Activated effector memory CD4-positive, alpha-beta T cell treated with anti-CD3 and anti-CD28 coated beads, Interleukin-2, amount 50 U/mL, for 16 hours (primary cell): ENCODE measurements around the gene HOXB4.
A peak's percentile ranks its signal among the peaks of the same experiment; 100 is the strongest.

Source experiments
- DNase-seq: peaks from one replicate; pipeline ENCODE4 v3.0.0-alpha.2; 2020

HOXB4 gene

DNA sequence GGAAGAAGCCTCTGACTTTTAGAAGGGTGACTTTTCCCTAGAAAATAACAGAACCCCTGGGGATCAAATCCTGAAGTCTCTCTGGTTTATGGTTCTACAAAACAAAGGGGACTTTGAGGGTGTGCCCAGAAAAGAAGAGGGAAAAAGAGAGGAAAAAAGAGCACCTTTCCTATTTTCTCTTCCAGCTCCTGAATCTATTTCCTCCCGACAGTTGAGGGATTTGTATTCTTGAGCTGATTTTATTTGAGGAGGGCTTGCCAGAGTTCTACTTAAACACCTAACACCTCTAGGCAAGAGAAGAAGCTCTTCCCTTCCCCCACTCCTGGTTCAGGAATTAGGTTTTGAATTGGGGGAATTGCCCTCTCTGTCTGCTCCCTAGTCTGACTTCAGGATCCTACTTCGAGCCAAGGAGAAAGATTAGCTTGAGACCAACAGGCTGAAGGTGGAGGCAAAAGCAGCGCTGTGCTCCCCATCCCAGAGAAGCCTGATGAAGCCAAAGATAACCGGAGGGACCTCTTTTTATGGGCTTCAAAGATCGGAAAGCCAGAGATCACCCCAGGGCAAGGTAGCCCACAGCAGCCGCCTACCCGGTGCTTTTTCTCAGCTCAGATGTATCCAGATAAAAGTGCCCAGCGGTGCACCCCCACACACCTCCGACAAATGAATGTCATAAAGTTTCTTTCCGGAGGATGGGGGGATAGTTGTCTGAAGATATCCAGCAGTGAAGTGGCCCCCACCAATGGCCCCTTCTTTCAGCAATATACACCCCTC, 11.1 kb upstream of the HOXB4 start:
- DNase-seq, result no peak

DNA sequence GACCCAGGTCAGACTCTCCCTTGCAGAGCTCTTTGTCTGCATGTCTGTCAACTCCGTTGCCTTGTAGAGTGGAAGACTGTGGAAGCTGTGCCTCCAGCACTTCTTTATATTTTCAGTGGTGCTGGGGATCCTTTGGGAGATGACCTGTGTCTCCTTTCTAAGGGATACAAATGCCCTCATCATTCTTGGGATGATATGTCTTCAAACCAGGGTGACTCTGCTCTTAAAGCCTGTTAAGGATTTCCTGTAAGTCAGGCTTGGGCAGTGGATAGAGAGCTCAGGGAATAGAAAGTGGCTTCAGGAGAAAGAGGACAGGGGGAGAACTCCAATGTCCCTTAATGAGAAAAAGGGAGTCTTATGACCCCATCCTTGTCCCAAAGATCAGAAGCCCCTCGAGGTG, 10.4 kb upstream of the HOXB4 start:
- DNase-seq, result no peak

DNA sequence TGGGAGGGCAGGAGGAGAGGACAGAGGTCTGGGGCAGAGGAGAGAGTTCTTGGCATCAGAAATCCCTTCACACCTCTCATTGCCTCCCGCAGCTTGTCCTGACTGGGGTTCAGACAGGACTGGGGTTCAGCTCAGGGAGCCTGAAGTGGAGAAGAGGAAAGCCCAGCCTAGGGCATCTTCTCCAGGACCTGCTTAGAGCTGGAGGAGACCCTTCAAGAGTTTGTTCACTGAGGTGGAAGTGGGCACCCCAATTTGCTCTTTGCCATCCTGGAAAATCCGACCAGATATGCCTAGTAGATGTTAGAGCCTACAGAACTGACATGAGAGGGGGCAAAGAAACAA, 9.9 kb upstream of the HOXB4 start:
- no peak for DNase-seq

DNA sequence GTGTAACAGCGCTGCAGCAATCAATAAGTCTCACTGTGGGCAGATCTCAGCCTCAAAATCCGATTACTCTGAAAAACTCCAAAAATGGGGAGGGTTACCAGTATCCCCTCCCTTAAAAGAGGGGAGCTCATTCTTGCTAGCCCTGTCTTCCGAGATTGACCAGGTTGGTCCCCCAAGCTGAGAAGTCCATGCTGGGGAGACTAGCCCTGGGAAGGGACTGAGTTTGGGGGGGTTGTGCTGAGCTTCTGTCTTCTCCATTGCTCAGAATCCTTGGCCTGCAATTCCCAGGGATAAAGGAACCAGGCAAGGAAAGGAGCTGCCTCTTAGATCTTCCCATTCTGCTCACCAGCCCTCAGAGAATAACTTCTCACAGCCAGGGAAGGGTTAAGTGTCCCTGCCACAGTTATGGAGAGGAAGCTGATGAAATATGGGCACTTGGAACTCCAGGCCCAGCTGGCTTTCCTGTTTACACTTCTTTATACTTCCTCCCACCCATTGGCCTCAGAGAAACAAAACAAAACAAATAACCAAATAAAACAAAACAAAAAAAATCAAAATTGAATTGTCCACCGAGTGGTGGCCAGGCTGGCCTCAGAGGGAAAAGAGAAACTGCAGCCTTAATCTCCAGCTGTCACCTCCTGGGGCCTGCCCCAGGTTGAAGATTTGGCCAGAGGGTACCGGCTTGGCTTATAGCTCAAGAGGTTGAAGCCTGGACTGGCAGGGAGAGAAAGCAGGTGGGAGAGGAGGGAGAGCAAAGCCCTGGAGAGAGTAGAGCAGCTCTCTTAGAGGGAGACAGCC, 9.3 kb upstream of the HOXB4 start:
- no peak for DNase-seq

DNA sequence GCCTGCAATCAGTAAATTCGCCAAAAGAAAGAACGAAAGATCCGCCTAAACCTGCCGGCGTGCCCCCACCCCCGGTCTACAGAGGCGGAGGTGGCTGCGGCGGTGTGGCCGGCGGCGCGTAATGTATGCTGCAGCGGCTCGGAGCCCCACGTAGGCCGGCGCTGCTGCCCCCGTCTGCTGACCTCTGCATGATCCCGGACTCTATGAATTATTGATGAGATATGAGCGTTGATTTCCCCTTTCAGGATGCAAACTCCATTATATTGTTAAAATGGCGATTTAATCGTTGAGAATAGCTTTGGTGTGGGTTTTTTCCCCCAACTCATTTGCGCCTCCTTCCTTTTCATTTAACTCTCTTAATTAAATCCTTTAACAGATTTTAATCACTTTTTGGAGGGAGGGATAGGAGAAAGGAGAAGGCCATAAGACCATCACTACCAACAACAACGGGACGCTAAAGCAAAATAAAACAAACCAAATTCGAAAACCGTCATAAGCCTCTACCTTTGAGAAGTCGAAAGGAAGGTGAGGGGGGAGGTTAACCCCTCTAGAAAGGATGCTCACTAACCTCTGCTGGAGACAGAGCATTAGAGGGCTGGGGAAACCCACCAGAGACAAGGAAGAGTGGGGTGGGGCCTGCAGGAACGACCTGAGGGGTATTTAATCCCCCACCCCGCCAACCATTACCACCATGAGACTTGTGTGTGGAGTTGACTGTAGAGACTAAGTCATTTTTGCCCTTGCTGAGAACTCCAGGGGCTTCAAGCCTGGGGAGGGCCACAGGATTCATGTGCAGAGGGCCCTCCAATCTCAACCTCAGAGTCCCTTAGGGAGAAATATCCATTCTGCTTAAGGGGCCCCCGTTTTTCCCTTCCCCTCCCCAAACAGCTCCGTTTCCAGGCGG, 8.5 kb upstream of the HOXB4 start:
- DNase-seq, result peak; percentile 76

DNA sequence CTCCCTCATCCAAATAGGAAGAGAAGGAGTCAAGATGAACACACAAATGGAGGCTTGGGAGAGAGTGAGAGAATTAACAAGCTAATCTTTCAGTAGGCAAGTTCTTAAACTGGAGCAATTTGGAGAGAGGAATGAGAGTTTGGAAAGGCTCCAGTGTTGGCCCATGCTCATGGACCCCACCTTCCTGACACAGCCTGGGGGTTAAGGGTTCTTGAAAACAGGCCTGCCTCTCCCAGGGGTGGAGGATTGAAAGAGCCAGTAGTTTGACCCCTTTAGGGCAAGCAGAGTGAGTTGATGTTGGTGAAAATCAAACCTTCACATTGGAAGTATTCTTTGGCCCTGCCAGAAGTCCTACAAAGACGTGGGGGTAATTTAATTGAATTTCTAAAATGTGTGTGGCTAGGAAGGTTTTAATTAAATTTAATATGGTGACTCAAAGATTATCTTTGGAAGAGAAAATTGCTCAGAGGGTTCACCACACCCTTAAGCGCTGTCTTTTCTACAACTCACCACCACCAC, 6.1 kb upstream of the HOXB4 start:
- DNase-seq, result no peak

DNA sequence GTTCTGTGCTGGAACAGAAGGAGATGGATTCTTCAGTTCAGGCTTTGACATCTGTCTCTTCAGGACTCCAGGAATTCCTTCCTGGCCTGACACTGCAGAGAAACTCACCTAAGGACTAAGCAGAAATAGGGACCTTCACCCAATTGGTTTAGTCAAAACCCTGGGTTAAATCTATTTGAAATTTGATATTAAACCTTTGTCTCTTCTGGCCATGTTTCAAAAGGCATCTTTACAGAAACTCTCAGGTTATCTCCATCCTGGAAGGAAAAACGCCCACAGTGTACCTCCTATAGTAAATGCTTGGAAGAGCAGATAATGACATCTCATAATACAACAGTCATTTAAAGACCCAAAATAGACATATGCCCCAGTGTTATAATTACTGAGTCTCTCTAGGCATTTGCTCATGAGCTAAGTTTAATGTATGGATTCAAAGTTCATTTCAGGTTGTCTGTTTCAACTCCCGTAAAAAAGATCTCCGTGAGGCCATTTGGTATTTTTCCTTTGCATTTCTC, 5.6 kb upstream of the HOXB4 start:
- DNase-seq, result no peak

DNA sequence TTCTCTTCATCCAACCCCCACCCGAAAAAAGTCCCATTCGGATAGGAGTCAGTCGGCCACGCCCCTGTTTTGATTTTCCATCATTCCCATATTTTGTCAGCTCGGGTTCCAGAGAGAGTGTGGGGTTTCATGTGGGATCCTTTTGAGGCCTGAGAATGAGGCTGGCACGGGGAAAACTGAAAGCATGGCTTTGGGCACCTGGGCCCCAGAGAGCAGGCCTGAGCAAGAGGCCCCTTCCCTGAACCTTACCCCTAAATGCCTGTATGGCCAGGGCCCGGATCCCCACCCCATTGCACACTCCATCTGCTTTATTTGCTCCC, 4.6 kb upstream of the HOXB4 start:
- no peak for DNase-seq

DNA sequence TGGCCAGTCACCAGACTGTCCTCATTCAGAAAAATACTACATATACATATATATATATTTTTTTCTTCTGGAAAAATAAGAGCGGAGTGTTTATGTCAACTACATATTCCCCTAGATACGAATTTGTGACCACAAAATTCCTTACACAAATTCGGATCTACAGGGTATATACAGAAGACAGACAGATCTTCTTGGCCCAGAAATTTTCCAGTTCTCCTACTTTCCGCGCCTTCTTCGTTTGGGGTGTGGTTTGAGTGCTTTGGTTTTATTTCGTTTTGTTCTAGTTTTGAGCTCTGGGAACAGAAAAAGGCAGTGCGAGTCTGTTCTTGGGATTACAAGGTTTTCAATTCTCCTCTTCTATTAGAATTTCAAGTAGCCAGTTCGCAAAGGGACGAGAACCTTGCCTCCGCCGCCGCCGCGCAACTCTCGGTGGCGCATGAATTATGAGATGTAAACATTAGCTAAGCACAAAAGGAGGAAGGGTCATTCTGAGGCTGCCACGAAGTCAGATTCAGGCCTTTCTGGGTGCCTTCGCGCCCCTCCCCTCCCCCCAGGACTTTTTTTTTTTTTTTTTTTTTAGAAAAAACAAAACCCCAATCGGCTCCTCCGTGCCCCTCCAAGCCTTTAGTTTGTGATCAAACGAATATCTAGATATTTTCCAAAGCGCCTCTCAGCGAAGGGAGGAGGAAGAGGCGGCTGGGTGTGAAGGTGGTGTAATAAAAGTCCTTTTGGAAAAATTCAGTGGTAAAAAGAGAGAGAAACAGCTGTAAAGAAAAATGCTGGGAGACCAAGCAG, 1.8 kb upstream of the HOXB4 start:
- no peak for DNase-seq

DNA sequence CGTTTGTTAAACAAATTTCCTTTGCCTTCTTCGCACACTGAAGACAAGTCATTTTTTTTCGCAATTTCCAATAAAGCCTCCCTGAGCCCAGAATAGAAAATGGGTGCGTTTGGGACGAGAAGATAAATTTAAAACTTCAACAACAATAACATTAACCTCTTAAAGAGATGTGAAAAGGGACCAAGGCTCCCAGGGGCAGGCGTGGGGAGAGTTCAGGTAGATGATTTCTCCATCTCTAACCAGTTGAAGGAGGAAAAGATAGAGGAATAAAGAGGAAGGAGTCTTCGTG, 1.3 kb upstream of the HOXB4 start:
- DNase-seq, result no peak

DNA sequence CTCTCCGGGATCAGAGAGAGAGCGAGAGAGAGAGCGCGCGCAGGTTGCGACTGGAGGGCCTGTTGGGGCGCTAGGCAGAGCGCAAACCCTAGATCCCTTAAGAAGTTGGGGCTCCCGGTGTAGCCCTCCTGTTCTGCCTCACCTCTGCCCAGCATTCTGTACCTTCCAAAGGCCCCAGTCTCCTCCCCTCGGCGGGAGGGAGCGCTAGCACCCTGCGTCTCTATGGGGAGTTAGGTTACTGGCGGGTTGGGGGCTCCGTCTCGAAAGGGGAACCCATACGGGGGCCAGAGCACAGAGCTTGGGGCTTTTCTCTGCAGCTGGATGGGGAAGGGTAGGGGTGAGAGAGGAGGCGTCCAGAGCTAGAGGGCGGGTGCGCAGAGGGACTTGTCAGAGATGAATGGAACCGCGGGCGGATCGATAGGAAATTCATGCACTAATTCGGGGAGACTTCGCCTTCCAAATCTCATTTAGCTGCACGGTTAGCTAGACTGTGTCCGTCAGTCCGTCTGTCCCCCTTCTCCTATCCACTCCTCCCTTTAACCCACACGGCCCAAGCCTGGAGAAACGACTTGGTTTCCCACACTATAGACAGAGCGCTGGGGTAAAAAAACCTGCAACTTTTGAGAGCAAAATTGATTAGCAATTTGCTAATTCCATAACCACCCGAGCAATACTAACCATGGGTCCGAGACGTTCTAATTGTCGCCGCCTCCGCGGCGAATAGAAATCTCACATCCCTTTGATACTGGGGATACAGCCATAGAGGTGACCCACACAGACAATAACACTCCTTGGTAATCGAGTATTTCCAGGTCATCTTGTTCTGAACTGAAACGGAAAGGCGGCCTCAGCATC, 693 bp upstream of the HOXB4 start:
- DNase-seq, result no peak

DNA sequence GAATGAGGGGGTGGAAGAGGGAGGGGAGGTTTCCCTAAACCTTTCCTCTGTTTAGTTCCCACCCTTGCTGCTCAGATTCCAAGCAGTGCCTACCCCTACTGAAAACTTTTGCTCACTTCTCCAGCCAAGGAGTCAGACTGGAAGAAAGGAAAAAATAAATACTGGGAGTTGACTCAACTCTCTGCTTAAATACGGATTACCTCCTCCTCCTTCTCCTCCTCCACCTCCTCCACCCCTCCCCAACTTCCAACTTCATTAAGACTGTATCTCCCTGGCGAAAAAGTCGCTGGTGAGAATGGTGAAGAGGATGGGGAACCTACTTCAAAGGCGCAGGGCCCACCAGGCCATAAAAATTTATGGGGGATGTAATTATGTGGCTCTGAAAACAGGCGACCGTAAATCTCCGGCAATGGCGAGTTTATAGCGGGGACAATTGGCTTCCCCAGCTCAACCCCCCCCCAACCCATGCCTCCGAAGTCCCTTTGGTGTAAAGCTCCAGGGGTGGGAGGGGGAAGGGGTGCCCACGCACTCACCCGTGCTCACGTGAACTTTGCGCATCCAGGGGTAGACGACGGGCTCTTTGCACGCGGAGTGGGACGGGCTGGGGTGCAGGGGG, 712 bp downstream of the HOXB4 start:
- no peak for DNase-seq

DNA sequence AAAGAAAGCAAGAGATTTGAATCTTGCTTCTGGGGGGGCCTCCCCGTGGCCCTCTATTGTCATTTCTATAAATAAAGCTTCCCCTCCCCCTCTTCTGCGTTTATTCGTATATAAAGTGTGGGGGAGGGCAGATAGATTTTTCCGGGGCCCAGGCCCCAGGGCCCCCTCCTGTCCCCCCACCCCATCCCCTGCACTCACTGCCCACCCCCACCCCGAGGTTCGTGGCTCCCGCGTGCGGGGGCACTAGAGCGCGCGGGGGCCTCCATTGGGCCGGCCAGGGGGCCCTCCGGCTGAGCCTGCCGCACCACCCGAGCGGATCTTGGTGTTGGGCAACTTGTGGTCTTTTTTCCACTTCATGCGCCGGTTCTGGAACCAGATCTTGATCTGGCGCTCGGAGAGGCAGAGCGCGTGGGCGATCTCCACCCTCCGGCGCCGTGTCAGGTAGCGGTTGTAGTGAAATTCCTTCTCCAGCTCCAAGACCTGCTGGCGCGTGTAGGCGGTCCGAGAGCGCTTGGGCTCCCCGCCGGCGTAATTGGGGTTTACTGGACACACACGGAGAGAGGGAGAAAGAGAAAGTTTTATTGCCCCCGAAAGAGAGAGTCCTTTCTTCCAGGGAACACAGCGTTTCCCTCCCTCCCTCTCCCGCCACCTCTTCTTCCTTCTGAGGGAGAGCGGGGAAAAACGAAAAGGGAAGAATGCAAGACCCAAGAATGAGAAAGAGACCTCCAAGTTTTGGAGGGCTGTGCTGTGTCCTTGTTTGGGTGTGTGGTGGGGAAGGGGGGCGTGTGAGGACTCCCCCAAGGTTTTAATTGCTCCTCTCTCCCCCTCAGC, 1.5 kb downstream of the HOXB4 start:
- DNase-seq, result no peak

DNA sequence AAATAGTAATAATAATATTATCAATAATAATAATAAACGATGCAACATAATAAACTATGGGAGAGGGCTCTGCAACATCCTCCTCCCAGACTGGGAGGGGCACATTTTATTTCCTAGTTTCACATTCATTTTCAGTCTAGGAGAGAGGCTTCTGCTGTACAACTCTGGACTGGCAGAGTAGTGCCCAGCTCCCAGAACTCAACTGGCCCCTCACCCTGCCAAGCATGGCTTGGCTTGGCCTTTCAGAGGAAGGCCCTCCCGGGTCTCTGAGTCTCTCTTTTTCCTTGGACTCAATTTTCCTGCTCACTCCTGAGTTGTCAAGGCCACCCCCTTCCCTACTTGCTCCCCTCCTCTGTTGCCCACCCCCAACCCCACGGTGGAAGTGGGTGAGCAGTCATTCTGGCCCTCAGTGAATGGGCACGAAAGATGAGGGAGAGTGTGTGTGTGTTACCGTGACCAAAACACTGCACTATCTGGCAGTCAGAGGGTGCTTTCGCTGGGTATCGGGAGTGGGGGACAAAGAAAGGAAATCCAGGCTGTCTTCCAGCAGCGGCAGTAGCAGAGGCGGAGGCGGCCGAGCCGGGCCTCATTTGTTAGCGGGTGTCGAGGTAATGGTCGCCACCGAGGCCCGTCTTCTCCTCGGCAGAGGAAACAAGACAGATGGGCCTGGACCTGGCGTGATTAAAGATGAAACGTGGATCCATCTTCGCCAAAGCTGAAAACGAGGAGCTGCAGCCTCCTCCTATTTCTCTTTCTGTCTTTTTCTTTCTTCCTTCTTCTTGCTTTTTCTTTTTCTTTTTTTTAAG, 2.3 kb downstream of the HOXB4 start:
- no peak for DNase-seq

DNA sequence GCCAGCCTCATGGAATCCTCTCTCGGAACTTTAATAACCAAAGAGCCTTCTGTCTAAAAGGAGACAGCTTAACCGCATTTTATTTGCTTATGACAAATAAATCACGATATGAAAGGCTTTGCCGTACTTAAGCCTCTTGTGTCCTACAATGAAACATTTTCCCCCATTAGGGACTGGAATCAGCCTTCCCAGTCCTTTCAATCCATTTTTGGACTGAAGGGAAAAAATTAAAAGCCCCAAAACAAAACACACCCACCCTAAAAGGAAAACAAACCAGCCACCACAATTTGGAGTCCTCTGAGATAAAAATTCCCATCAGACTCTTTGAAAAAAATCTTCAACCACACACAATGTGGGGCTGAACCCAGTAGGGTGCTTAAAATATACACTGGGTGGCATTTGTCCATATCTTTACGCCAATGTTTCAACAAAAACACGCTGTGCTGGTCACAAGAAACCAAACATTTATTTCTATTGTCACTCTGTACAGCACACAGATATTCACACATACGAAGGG, 3.0 kb downstream of the HOXB4 start:
- no peak for DNase-seq

DNA sequence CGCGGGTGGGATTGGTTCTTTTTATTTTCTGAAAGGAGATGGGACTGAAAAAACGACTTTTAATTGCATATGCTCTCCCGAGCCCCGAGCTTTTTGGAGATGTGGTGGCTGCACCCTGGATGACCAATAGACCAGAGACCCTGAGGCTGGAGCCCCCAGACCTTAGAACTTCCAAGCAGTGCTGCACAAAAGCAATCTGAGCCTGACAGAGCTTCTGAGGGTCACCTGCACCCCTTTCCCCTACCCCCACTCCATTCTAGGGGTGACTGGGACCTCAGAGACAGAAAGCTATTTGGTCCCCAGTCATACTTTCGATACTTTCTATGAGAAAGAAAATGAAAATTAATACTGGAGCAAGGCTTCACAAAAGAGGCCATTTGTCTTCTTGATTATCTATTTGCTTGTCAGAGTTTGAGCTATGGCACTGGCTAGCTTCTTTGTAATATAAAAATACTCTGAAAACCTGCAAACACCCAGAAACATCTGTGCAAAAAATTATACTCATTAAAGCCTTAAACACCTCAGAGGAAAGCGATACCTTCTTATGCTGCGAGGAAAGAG, 3.6 kb downstream of the HOXB4 start:
- no peak for DNase-seq

DNA sequence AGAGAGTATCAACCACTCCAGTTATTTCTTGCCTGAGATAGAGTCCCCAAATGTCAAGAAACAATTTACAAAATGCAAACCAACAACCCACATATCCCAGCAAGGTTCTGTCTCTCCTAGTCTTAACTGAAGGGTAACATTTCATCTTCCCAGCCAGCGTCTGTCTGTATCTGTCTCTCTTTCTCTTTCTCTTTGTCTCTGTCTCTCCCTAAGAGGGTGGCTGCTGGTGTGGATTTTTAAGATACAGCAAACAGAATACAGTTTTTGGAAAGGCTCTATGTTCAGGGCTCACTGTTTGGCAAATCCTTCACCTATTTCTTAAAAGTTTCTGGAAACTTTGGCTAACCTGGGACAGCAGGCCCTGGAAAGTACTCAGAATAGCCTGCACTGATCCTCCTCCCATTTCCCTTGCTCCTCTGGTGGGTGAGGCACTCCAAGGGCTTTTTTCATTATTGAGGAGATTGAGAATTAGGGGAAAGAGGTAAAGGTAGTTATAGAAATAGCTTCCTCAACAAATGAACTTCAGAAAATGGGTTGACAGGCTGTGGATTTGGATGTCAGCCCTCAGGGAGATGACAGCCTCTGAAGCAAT, 6.2 kb downstream of the HOXB4 start:
- no peak for DNase-seq
